Chondrocyte (in vitro differentiated cells): ENCODE measurements around the gene PIK3R1. TPM values are rescaled to one million over a fixed set of nuclear protein-coding genes. Genes with fewer than 3 reads are reported as not detected.

Source experiments
- DNase-seq: peaks from one replicate; pipeline ENCODE4 v3.0.0; 2021; ENCODE audit warnings: mixed read lengths, low spot score
- H3K27ac Mint-ChIP-seq: one replicate; pipeline ENCODE4 v1.8.0; 2021; ENCODE audit warnings: mild to moderate bottlenecking, moderate library complexity, mixed read lengths; ENCODE audit not compliant: unreplicated experiment
- H3K27me3 Mint-ChIP-seq: 2 replicates; pipeline ENCODE4 v1.8.0; 2021; ENCODE audit warnings: low read depth, mixed read lengths
- H3K36me3 Mint-ChIP-seq: 2 replicates; pipeline ENCODE4 v1.8.0; 2021; ENCODE audit warnings: low read depth, mixed read lengths
- H3K4me1 Mint-ChIP-seq: 2 replicates; pipeline ENCODE4 v1.8.0; 2021; ENCODE audit warnings: low read depth, mild to moderate bottlenecking, mixed read lengths
- H3K4me3 Mint-ChIP-seq: one replicate; pipeline ENCODE4 v1.8.0; 2021; ENCODE audit warnings: mild to moderate bottlenecking, moderate library complexity, mixed read lengths; ENCODE audit not compliant: unreplicated experiment
- H3K9me3 Mint-ChIP-seq: 2 replicates; pipeline ENCODE4 v1.8.0; 2021; ENCODE audit warnings: low read depth, mixed read lengths
- long read RNA-seq: library from polyadenylated mRNA; stranded (forward); transcript quantifications from one replicate; pipeline ENCODE4 v2.0.0, GENCODE V29; 2021
- total RNA-seq: library from RNA; stranded (reverse); gene quantifications from 3 replicates; pipeline ENCODE4 v1.2.1, GENCODE V29; 2021
- TF ChIP-seq, protein P1 (sequence below): fragments of 200-600 bp; sonication (generic); IDR thresholded peaks from 2 replicates; pipeline ENCODE4 v1.5.0; 2021; ENCODE audit warnings: antibody characterized with exemption, mild to moderate bottlenecking, moderate library complexity

Gene PIK3R1
- total RNA-seq = 56.2 to 63.1 TPM (median 60.7 TPM) in 3 replicates
- long read RNA-seq, full-length matches to known transcripts = 40 of 61 reads
- long read RNA-seq, partial matches to known transcripts = 7 of 61 reads
- long read RNA-seq, other reads (novel, unspliced or antisense) = 14 of 61 reads

DNA sequence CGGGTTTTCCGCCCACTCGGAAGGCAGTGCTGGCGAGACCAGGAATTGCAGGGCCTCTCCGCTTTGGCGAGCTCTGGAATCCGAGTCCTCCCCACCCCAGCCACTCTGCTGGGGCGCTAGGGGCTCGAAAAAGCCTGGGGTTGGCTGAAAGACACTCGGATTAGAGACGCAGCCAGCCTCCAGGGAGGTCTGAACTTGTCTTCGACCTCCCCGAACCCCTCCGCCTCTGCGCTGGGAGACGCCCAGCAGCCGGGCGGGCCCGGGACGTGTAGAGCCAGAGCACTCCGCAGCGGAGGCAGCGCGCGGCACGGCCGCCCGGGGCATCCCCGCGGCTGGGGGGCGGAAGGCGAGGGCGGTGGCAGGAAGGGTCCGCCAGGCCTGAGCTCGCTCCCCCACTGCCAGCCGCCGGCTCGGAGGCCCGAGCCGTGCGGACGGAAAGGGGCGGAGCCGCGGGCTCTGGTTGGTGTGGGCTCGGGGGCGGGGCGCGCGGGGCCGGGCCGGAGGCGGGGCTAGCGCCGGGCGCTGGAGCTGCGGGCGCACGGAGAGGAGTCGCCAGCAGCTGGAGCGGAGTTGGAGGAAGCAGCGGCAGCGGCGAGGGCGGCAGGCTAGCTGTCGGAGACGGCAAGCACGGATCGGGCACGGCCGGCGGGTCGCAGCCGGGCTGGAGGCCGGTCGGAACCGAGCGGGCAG is at the start of gene PIK3R1:
Gene PIK3R1 (plus strand): TSS at position 549 of the 690 bp plus-strand sequence. CDS start 10,920 bp downstream, outside the sequence.
- peak within 1 kb of the TSS; percentile 80 for H3K4me3 Mint-ChIP-seq
- peak within 1 kb of the TSS; percentile 90 for H3K27ac Mint-ChIP-seq
- TF ChIP-seq, protein P1, sequence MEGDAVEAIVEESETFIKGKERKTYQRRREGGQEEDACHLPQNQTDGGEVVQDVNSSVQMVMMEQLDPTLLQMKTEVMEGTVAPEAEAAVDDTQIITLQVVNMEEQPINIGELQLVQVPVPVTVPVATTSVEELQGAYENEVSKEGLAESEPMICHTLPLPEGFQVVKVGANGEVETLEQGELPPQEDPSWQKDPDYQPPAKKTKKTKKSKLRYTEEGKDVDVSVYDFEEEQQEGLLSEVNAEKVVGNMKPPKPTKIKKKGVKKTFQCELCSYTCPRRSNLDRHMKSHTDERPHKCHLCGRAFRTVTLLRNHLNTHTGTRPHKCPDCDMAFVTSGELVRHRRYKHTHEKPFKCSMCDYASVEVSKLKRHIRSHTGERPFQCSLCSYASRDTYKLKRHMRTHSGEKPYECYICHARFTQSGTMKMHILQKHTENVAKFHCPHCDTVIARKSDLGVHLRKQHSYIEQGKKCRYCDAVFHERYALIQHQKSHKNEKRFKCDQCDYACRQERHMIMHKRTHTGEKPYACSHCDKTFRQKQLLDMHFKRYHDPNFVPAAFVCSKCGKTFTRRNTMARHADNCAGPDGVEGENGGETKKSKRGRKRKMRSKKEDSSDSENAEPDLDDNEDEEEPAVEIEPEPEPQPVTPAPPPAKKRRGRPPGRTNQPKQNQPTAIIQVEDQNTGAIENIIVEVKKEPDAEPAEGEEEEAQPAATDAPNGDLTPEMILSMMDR = peak; percentile 74
- DNase-seq = peak; percentile 97
- H3K27me3 Mint-ChIP-seq = no peaks in the 10 kb centered on the region
- H3K36me3 Mint-ChIP-seq = no peaks in the 10 kb centered on the region
- H3K9me3 Mint-ChIP-seq = peaks cover 9% of the 10 kb centered on the region
- peaks cover 35% of the 10 kb centered on the region for H3K4me1 Mint-ChIP-seq

DNA sequence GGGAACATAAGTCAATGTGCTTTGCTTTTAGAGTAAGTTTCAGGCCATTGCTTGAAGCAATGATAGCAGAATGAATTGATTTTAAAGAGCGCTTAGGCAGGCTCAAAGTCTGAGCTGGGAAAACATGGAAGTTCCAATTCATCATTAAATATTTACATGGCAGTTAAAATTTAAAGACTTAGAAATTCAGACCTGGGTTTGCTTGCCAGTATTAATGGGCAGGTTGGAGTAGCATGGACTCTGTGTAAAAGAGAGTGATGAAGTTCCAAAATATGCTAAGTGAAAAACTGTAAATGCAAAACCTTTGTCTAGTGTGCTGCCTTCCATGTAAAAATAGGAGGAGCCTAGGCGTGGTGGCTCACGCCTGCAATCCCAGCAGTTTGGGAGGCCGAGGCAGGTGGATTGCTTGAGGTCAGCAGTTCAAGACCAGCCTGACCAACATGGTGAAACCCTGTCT is 48.3 kb upstream of the PIK3R1 start:
- Mint-ChIP-seq H3K9me3 (no peaks in the 10 kb centered on the region), H3K36me3 (no peaks in the 10 kb centered on the region), H3K4me3 (no peak overlapping the region), H3K4me1 (peaks cover 18% of the 10 kb centered on the region), H3K27ac (no peak overlapping the region), H3K27me3 (no peaks in the 10 kb centered on the region)
- TF ChIP-seq, protein P1 = no peak
- DNase-seq = no peak

DNA sequence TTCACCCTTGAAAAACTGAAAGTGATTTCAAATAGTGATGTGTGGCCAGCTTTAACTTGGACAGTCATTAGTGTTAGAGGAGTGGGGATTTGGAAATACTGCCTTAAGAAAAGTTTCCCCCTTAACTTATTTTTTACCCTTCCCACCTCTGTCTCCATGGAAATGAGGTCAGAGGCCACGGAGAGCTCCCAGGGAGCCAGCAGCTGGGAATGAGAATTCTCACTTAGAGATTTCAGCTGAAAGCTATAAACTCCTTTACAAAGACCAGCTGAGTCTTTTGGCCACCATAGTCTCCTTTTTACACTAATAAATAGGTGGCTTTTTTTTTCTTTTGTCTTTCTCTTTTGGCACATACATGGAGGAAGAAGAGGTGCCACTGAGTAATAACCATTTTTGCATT is 45.7 kb upstream of the PIK3R1 start:
- Mint-ChIP-seq H3K4me3 (no peak overlapping the region), H3K4me1 (peaks cover 18% of the 10 kb centered on the region), H3K36me3 (no peaks in the 10 kb centered on the region)

DNA sequence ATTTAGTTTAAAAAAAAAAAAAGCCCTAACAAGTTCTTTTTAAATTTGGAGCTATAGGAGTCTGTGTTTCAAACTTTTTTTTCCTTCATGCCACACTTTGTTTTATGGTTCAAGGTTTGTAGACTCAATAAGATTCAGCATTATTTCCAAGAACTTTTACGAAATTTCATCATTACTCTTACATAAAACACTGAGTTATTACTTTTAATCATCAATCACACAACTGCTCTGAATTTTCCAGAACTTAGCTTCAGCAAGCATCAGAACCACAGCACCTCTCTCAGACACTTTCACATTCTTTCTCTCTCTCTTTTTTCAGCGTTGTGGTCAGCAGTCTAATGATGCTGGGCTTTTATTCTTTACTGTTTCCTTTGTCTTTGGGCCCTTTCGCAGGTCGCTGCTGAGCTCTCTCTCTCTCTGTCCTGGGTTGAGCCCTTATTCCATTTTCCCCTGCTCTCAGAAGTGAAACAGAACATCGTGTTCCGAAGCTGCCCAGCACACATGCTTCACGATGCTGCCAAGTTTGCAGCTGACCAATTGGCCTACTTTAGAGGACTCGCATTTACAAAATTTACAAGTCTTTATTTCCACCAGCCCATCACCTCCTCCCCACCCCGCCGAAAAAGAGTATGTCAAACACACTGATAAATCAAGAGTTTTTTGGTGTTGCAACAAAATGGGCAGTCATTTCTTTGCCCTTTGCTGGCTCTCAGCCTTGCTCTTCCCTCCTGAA is 44.6 kb upstream of the PIK3R1 start:
- Mint-ChIP-seq H3K36me3 (no peaks in the 10 kb centered on the region), H3K27ac (peak overlapping the region; percentile 62), H3K4me3 (peak overlapping the region; percentile 31), H3K9me3 (no peaks in the 10 kb centered on the region), H3K4me1 (peaks cover 18% of the 10 kb centered on the region), H3K27me3 (no peaks in the 10 kb centered on the region)
- TF ChIP-seq, protein P1 = no peak
- DNase-seq = no peak

More for the DNA sequence above, 45.7 kb upstream of the PIK3R1 start:
- no peaks in the 10 kb centered on the region for H3K9me3 Mint-ChIP-seq
- no peak overlapping the region for H3K27ac Mint-ChIP-seq
- TF ChIP-seq, protein P1 = no peak
- H3K27me3 Mint-ChIP-seq = no peaks in the 10 kb centered on the region
- no peak for DNase-seq

DNA sequence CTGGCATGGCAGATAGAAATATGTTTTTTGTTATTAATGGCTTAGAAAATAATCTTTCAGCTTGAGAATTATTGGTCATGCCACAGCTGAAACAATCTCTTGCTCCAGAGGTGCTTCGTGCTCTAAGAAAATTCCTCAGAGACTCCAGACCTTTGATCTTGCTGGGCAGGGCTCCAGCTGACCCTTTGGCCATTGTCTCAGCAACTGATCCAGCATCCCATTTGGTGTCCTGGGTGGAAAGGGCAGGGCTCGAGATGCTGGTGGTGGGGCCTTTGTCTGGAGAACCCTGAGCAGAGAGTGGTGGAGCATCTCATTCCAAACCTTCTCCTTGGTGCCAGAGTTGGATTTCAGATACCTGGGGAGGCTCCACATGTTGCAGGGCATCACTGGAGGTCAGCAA is 43.2 kb upstream of the PIK3R1 start:
- Mint-ChIP-seq H3K4me1 (peaks cover 18% of the 10 kb centered on the region), H3K36me3 (no peaks in the 10 kb centered on the region), H3K27ac (no peak overlapping the region), H3K27me3 (no peaks in the 10 kb centered on the region), H3K4me3 (no peak overlapping the region), H3K9me3 (no peaks in the 10 kb centered on the region)
- TF ChIP-seq, protein P1 = no peak
- DNase-seq = no peak
